ENCODE data around the gene PLXNC1. TPM values are rescaled to one million over a fixed set of nuclear protein-coding genes. Genes with fewer than 3 reads are reported as not detected.

PLXNC1 gene
- total and polyA plus RNA-seq, 2 of the 8 experiments (the other 6 are each of a cell fraction or from before 2014, with no cell fraction given), result 0.83 to 2.0 TPM

DNA sequence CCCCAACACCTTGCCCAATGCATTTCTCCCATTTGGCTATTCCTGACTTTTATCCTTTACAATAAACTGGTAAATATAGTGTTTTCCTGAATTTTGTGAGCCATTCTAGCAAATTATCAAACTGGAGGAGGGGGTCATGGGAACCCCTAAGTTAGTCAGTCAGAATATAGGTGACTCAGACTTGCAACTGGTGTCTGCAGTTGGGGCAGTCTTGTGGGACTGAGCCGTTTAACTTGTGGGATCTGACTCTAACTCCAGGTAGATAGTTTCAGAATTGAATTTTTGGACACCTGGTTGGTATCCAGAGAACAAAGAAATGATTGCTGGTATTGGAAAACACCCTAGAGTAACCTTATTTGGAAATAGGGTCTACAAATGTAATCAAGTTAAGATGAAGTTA, 177.9 kb downstream of the PLXNC1 start:
- Histone ChIP-seq H3K27me3 (replicated peaks in 1 of 4; ENCODE audit: control insufficient read depth in 3 of 4, extremely low read depth in 1 of 4, insufficient read depth in 3 of 4, low read length in 3 of 4) (no peaks in the 10 kb centered on the region), H2BK15ac (ENCODE audit: low read length) (no peak overlapping the region), H2BK120ac (replicated peaks; ENCODE audit: low read depth, low read length) (no peak overlapping the region), H3K9me3 (ENCODE audit: insufficient read depth in 2 of 2, low read depth in 1 of 2, low read length in 1 of 2) (peaks cover 9 to 17% of the 10 kb centered on the region in 2 experiments; a peak in 3 of 4 replicates), H3K14ac (ENCODE audit: insufficient read length) (no peak overlapping the region), H2BK20ac (ENCODE audit: low read length) (no peak overlapping the region), H4K91ac (replicated peaks; ENCODE audit: insufficient read length, low read length) (no peak overlapping the region), H3K27ac (ENCODE audit: low read depth, low read length) (no peak overlapping the region), H3K4me3 (ENCODE audit: extremely low read depth in 1 of 4, insufficient read depth in 2 of 4, low read depth in 3 of 4, low read length in 4 of 4) (no peak overlapping the region), H2AK5ac (ENCODE audit: low read depth, low read length) (no peak overlapping the region), H3K23me2 (ENCODE audit: low read depth, low read length) (0 out of 2 replicates have a peak, but pooled peaks cover 1% of the 10 kb centered on the region), H2BK5ac (ENCODE audit: low read depth, low read length) (no peak overlapping the region), H2BK12ac (ENCODE audit: low read depth, low read length) (no peak overlapping the region), H4K8ac (ENCODE audit: extremely low read depth, insufficient read depth, low read length) (no peak overlapping the region), H3K56ac (replicated peaks; ENCODE audit: insufficient read length, low read depth, low read length) (no peak overlapping the region), H3K79me2 (ENCODE audit: control insufficient read depth in 1 of 2, insufficient read depth in 2 of 2, low read length in 2 of 2) (no peaks in the 10 kb centered on the region), H3K23ac (ENCODE audit: insufficient read length) (no peak overlapping the region), H4K20me1 (replicated peaks in 1 of 2; ENCODE audit: control insufficient read depth in 1 of 2, insufficient read depth in 2 of 2, low read length in 2 of 2) (no peaks in the 10 kb centered on the region), H3K18ac (ENCODE audit: extremely low read depth, low read length) (no peak overlapping the region), H3K4me2 (ENCODE audit: insufficient read depth in 1 of 2, low read depth in 2 of 2, low read length in 2 of 2) (no peak overlapping the region), H4K5ac (ENCODE audit: insufficient read length, low read depth, low read length) (no peak overlapping the region), H3K4ac (replicated peaks; ENCODE audit: insufficient read length, low read depth, low read length) (no peak overlapping the region), H3K4me1 (replicated peaks in 1 of 4; ENCODE audit: control insufficient read depth in 3 of 4, insufficient read depth in 4 of 4, low read length in 3 of 4) (no peaks in the 10 kb centered on the region), H3K79me1 (ENCODE audit: low read depth, low read length) (no peaks in the 10 kb centered on the region), H3K9ac (replicated peaks in 1 of 4; ENCODE audit: extremely low read depth in 1 of 4, low read depth in 3 of 4, low read length in 3 of 4) (no peak overlapping the region), H2AFZ (ENCODE audit: low read length) (no peak overlapping the region), H3K36me3 (ENCODE audit: control insufficient read depth in 2 of 4, insufficient read depth in 4 of 4, low read length in 3 of 4) (peaks cover 2 to 28% (median 17%) of the 10 kb centered on the region in 4 experiments; a peak in 7 of 8 replicates)
- 82% methylated on average over 1 of the region's 1 CpG; no CpG with 5 or more reads in 1 of the 2 experiments for WGBS, 2 experiments (ENCODE audit: extremely low coverage in 1 of 2, insufficient coverage in 1 of 2, insufficient read length in 1 of 2, insufficient replicate concordance in 2 of 2, low coverage in 1 of 2, low lambda C conversion rate in 2 of 2, missing lambda C conversion rate in 1 of 2)
- no peak for FAIRE-seq
- no peak for DNase-seq (ENCODE audit: low read depth in 1 of 2, low spot score in 2 of 2)
- POLR2A ChIA-PET (ENCODE audit: partially characterized antibody), result no interaction called here
- TF ChIP-seq CBX8 (IDR thresholded peaks at IDR 0.05; ENCODE audit: borderline replicate concordance, low read depth, low read length) (no peak), BCL11A (IDR thresholded peaks at IDR 0.05; ENCODE audit: low read depth in 2 of 2, low read length in 2 of 2) (no peak), KDM4A (IDR thresholded peaks at IDR 0.05; ENCODE audit: low read depth, low read length, severe bottlenecking) (no peak), TAF7 (optimal IDR thresholded peaks at IDR 0.05; ENCODE audit: borderline replicate concordance, low read depth, low read length) (no peak), NANOG (IDR thresholded peaks at IDR 0.05; ENCODE audit: insufficient read depth, low read depth, low read length, poor library complexity, severe bottlenecking) (no peak), RFX5 (IDR thresholded peaks at IDR 0.05; ENCODE audit: borderline replicate concordance, low read depth, low read length) (no peak), ZNF274 (IDR thresholded peaks at IDR 0.05; ENCODE audit: borderline replicate concordance, extremely low read depth, low read length) (no peak), CHD2 (IDR thresholded peaks at IDR 0.05; ENCODE audit: low read length) (no peak), SP2 (IDR thresholded peaks at IDR 0.05; ENCODE audit: low read length) (no peak)
- TF ChIP-seq, protein P1, sequence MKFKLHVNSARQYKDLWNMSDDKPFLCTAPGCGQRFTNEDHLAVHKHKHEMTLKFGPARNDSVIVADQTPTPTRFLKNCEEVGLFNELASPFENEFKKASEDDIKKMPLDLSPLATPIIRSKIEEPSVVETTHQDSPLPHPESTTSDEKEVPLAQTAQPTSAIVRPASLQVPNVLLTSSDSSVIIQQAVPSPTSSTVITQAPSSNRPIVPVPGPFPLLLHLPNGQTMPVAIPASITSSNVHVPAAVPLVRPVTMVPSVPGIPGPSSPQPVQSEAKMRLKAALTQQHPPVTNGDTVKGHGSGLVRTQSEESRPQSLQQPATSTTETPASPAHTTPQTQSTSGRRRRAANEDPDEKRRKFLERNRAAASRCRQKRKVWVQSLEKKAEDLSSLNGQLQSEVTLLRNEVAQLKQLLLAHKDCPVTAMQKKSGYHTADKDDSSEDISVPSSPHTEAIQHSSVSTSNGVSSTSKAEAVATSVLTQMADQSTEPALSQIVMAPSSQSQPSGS (IDR thresholded peaks at IDR 0.05; ENCODE audit: low read length), result no peak
- CTCF ChIA-PET (ENCODE audit: partially characterized antibody), result interaction anchor here (1.4 kb wide), 1 partner anchor 11 kb away, joined by 3 read pairs; no protein-coding TSS in a partner anchor
